Cardiac fibroblast (primary cell): ENCODE data around the gene GRIK5.

ENCODE experiments used
- DNase-seq, 2 donors: peaks; one replicate each; pipeline versions ENCODE4 v3.0.0 to v3.0.0-alpha.2; 2010; ENCODE audit warnings: low read depth in 2 of 2
- H3K4me3 ChIP-seq, 2 donors: replicated peaks in 1 of 2; 1 replicate in 1 of 2; 2 replicates in 1 of 2; pipeline ENCODE4 v1.5.1; 2011; ENCODE audit warnings: low read depth in 2 of 2, low read length in 2 of 2, mild to moderate bottlenecking in 2 of 2, moderate library complexity in 1 of 2
- TF ChIP-seq, protein P1 (sequence below): IDR thresholded peaks from one replicate; pipeline ENCODE4 v1.5.1; 2011; ENCODE audit warnings: low read depth, mild to moderate bottlenecking, low read length, inconsistent platforms

The GRIK5 gene

DNA sequence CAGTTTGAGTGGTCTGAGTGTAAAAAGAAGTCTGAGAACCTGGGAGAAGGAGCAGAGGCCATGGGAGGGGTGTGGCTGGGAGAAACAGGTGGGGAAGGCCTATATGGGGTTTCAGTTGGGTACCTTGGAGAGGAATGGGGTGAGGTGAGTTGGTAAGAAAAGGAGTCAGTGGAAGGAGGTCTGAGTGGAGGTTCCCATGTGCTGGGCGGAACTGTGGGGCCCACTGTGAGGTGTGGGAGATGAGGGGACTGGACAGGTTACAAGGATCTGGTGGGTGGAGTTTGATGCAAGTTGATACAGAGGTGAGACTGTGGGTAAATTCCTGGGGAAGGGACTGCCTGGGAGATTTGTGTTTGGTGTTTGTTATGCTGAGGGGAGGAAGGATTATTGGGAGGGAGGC is 8.1 kb upstream of the GRIK5 start:
- TF ChIP-seq, protein P1, sequence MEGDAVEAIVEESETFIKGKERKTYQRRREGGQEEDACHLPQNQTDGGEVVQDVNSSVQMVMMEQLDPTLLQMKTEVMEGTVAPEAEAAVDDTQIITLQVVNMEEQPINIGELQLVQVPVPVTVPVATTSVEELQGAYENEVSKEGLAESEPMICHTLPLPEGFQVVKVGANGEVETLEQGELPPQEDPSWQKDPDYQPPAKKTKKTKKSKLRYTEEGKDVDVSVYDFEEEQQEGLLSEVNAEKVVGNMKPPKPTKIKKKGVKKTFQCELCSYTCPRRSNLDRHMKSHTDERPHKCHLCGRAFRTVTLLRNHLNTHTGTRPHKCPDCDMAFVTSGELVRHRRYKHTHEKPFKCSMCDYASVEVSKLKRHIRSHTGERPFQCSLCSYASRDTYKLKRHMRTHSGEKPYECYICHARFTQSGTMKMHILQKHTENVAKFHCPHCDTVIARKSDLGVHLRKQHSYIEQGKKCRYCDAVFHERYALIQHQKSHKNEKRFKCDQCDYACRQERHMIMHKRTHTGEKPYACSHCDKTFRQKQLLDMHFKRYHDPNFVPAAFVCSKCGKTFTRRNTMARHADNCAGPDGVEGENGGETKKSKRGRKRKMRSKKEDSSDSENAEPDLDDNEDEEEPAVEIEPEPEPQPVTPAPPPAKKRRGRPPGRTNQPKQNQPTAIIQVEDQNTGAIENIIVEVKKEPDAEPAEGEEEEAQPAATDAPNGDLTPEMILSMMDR: no peak
- H3K4me3 ChIP-seq: peak overlapping the region in 1 of 2 donors; percentile 92
- no peak for DNase-seq

DNA sequence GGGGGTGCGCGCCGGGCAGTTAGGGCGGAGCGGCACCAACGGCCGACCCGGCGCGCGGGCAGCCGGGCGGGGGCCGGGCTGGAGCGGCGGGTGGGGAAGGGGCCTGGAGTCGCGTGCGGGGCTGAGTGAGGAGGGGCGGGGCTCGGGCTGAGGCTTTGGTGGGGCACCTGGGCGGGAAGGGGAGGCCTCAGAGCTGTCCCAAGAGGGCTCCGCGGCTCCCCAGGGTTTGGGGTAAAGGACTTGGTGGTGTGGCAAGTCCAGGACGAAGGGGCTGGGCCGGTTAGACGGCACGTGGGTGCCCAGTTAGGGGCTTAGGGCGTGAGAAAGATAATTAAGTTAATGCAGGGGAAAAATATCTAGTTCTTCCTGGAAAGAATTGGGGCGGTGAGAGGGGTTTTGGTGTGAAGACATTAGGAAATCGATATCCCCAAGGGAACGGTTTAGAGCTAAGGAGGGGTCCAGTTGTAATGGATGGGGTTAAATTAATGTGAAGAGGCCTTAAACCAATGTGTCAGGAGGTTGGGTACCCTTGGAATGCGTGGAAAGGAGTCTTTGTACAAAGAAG is 6.5 kb upstream of the GRIK5 start:
- DNase-seq: no peak
- peak overlapping the region; percentile 83 to 92 for H3K4me3 ChIP-seq
- TF ChIP-seq, protein P1: no peak

DNA sequence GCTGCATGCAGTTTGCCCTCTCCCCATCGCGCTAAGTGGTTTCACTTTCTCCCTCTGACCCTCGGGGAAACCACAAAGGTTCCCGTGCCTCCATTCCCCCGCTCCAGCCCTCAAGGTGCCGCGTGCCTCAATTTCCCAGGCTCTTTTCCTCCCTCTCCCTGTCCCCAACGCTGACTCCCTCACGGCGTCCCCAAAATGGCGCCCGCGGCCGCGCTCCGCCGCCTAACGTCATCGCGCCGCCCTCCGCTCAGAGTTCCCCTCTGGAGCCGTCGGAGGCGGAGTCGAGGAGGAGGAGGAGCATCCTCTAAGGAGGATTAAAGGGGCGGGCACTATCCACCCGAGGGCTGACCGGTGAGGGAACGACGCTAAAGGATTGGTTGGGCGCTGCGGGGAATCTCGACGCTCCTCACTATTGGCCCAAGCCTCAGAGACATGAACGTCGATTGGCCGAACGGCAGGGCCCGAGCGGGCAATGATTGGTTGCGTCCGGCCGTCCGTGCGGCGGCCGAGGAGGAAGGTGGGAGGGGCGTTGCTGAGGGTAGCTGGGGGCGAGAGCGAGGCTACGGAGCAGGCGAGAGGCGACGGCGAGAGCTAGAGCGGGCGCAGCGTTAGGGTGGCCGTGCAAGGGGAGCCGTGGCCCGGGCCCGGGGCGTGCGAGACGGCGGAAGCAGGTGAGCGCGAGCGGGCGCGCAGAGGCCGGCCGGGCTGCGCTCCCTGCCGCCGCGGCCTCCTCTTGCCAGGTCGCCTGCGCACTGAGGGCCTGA is 5.8 kb upstream of the GRIK5 start, which contains the start of gene ZNF574:
TSS of gene ZNF574 (plus strand) at position 551 of the 764 bp plus-strand sequence. CDS start 2,441 bp downstream, outside the sequence.
- H3K4me3 ChIP-seq: peak within 1 kb of the TSS; percentile 83 to 92
- TF ChIP-seq, protein P1: no peak
- DNase-seq: peak; percentile 99 to 100

DNA sequence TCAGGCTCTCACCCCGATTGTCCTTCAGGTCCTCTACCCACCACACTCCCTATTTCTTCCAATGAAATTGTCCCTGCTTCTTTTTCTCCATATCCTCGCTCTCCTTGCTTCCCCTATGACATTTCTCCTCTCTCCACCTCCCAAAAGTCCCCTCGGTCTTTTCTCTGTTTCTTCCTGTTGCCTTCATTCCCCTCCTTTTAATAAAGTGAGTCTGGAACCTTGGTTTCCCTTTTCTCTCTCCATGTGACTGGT is 5.3 kb upstream of the GRIK5 start:
- peak in 1 of 2 donors; percentile 21 for DNase-seq
- peak overlapping the region; percentile 74 to 76 for H3K4me3 ChIP-seq
- TF ChIP-seq, protein P1: no peak

DNA sequence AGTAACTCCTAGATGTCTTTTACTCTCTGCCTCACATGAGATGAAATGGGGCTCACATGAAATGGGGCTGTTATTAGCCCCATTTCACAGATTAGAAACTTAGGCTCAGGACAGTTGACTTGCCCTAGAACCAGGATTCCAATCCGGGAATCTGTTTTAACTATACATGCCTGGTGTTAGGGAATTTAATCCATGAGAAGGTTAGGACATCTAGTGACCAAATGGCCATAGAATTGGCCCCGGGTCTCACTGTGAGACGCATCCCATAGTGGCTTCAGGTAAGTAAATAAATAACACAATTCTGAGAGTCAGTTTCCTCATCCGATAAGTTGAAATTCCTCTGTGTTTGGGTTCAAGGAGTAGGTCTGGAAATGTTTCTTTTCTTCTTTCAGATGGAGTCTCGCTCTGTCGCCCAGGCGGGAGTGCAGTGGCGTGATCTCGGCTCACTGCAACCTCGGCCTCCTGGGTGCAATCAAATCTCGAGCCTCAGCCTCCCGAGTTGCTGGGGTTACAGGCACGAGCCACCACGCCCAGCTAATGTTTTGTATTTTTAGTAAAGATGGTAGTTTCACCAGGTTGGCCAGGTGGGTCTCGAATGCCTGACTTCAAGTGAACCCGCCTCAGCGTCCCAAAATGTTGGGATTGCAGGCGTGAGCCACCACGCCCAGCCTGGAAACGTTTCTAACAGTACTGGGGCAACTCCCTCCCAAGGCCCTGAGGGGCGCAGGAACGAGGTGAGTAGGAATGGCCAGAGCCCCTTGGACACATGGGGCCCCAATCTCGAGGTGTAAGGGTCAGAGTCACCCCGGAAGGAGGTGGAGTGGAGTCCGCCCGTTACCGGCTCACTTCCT is 4.7 kb upstream of the GRIK5 start:
- TF ChIP-seq, protein P1: no peak
- peak overlapping the region; percentile 74 to 76 for H3K4me3 ChIP-seq
- DNase-seq: no peak

DNA sequence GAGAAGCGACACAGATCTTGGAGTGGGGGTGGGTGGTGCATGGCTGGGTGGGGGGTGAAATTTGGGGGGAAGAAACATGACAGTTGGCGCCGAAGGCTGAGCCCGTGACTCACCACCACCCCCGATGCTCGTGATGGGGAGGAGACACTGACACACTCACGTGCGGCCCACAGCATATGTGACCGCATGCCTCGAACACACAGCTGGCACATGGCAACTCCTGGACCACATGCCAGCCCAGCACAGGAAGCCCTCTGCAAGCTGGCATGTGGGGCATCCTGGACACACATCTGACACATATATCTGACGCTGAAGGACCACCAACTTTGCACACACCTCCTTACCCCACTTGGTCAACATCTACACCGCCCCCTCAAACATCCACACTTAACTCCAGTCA is 1.2 kb upstream of the GRIK5 start:
- H3K4me3 ChIP-seq: no peak overlapping the region
- no peak for DNase-seq
- TF ChIP-seq, protein P1: no peak
